ENCODE results near the gene TIMP2.

Gene TIMP2

DNA sequence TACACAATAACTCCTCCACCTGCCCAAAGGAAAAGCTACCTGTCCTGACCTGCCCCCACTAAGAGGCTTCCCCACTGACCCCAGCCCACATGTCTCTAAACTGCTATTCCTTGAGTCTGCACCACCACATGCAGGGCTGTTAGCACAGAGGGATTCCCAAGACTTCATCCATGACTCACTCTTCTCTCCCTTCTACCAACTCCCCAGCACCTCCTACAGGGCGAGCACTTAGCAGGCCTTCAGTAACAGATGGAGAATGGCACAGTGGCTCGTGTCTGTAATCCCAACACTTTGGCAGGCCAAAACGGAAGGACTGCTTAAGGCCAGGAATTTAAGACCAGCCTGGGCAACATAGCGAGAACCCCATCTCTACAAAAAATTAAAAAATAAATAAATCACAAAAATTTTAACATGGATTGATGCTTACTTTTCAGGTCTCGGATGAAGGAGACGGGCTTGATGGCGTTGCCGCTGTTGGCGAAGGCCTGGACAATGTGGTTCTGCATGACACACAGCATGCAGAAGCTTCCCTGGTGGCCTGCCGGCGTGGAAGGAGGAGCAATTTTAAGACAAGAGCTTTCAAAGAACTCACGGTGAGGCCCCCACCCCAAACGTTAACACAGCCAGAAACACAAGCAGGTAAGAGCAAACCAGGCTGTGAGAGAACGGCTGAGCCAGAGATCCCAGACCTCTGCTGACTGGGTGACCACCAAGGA lies 96.6 kb downstream of the TIMP2 start:
- peaks cover 98% of the 10 kb centered on the region for H3K36me3 ChIP-seq (ENCODE audit: control insufficient read depth, insufficient read depth, low read length)
- H3K27me3 ChIP-seq (ENCODE audit: control insufficient read depth, insufficient read depth, low read length), result no peaks in the 10 kb centered on the region
- H3K4me1 ChIP-seq (ENCODE audit: control insufficient read depth, insufficient read depth, low read length), result no peaks in the 10 kb centered on the region
- no peak overlapping the region for H3K27ac ChIP-seq (ENCODE audit: low read depth, low read length)
- H3K9ac ChIP-seq (ENCODE audit: low read length), result no peak overlapping the region
- H3K9me3 ChIP-seq (ENCODE audit: control insufficient read depth, insufficient read depth, low read depth, low read length), result no peaks in the 10 kb centered on the region
- no peak overlapping the region for H3K4me3 ChIP-seq (ENCODE audit: low read depth, low read length)

DNA sequence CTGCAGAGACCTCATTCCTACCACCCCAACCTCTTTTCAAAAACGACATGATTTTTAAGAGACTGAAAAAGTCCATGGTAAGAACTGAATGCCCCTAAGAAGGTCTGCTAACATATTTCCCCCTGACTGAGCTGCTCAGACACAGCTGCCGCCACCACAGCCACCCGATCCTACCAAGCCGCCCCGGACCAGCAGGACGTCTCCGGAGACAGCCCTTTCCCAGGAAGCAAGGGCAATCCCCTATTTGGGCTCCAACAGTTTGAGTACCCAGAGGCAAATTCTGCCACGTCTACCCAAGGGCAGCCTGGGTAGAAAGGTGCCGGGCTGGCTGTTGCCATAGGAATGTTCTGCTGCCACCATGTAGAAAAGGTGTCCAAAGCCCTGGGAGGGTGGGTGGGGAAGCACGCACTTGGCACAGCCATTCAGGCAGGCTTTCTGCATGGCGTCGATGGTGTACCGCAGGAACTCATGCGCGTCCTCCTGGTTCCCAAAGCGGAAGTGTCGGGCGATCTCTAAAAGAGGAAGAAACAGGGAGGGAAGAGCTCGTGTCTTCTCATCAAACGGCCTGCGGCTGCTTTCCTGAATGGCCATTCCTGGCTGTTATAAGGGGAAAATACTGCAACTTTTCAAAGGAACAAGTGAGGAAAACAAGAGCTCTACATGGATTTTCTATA lies 98.2 kb downstream of the TIMP2 start:
- no peak overlapping the region for H3K9ac ChIP-seq (ENCODE audit: low read length)
- H3K27ac ChIP-seq (ENCODE audit: low read depth, low read length), result no peak overlapping the region
- no peaks in the 10 kb centered on the region for H3K9me3 ChIP-seq (ENCODE audit: control insufficient read depth, insufficient read depth, low read depth, low read length)
- H3K36me3 ChIP-seq (ENCODE audit: control insufficient read depth, insufficient read depth, low read length), result peaks cover 98% of the 10 kb centered on the region
- no peaks in the 10 kb centered on the region for H3K27me3 ChIP-seq (ENCODE audit: control insufficient read depth, insufficient read depth, low read length)
- H3K4me1 ChIP-seq (ENCODE audit: control insufficient read depth, insufficient read depth, low read length), result no peaks in the 10 kb centered on the region
- H3K4me3 ChIP-seq (ENCODE audit: low read depth, low read length), result no peak overlapping the region

- Histone ChIP-seq H3K4me3 (ENCODE audit: low read depth, low read length) (no peak overlapping the region), H3K4me1 (ENCODE audit: control insufficient read depth, insufficient read depth, low read length) (no peaks in the 10 kb centered on the region), H3K27ac (ENCODE audit: low read depth, low read length) (no peak overlapping the region), H3K9ac (ENCODE audit: low read length) (no peak overlapping the region), H3K36me3 (ENCODE audit: control insufficient read depth, insufficient read depth, low read length) (peaks cover 98% of the 10 kb centered on the region), H3K27me3 (ENCODE audit: control insufficient read depth, insufficient read depth, low read length) (no peaks in the 10 kb centered on the region), H3K9me3 (ENCODE audit: control insufficient read depth, insufficient read depth, low read depth, low read length) (no peaks in the 10 kb centered on the region)
These were observed 98.8 kb downstream of the TIMP2 start for GRCh38 chr17:78826421-78826820.

DNA sequence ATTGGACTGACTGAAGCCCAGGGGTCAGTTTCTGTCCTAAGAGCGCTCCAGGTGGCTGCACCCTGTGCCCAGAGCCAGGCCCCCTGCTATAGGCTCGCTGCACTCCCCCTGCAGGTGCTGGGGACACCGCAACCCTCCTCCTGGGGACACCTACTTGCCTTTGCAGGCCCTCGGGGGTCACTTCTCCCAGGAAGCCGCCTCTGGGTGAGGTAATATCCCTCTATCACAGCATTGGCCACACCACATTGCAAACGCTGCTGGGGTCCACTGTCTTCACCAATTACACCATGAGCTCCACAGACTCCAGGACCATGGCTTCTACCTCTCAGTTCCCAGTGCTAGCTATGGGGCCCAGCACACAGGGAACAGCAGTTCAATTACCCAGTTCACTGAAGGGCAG lies 99.5 kb downstream of the TIMP2 start:
- no peak overlapping the region for H3K27ac ChIP-seq (ENCODE audit: low read depth, low read length)
- no peak overlapping the region for H3K9ac ChIP-seq (ENCODE audit: low read length)

GRCh38 chr17:78824240-78824639 lies 100.9 kb downstream of the TIMP2 start:
- Histone ChIP-seq H3K4me3 (ENCODE audit: low read depth, low read length) (no peak overlapping the region), H3K27ac (ENCODE audit: low read depth, low read length) (no peak overlapping the region), H3K27me3 (ENCODE audit: control insufficient read depth, insufficient read depth, low read length) (no peaks in the 10 kb centered on the region), H3K36me3 (ENCODE audit: control insufficient read depth, insufficient read depth, low read length) (peaks cover 98% of the 10 kb centered on the region), H3K9me3 (ENCODE audit: control insufficient read depth, insufficient read depth, low read depth, low read length) (no peaks in the 10 kb centered on the region), H3K9ac (ENCODE audit: low read length) (no peak overlapping the region), H3K4me1 (ENCODE audit: control insufficient read depth, insufficient read depth, low read length) (no peaks in the 10 kb centered on the region)

More for the DNA sequence above, 99.5 kb downstream of the TIMP2 start:
- no peak overlapping the region for H3K4me3 ChIP-seq (ENCODE audit: low read depth, low read length)
- H3K36me3 ChIP-seq (ENCODE audit: control insufficient read depth, insufficient read depth, low read length), result peaks cover 97% of the 10 kb centered on the region
- no peaks in the 10 kb centered on the region for H3K4me1 ChIP-seq (ENCODE audit: control insufficient read depth, insufficient read depth, low read length)
- H3K27me3 ChIP-seq (ENCODE audit: control insufficient read depth, insufficient read depth, low read length), result no peaks in the 10 kb centered on the region
- no peaks in the 10 kb centered on the region for H3K9me3 ChIP-seq (ENCODE audit: control insufficient read depth, insufficient read depth, low read depth, low read length)

- H3K9me3 ChIP-seq (ENCODE audit: control insufficient read depth, insufficient read depth, low read depth, low read length), result no peaks in the 10 kb centered on the region
- H3K36me3 ChIP-seq (ENCODE audit: control insufficient read depth, insufficient read depth, low read length), result peaks cover 98% of the 10 kb centered on the region
- no peak overlapping the region for H3K9ac ChIP-seq (ENCODE audit: low read length)
- no peak overlapping the region for H3K27ac ChIP-seq (ENCODE audit: low read depth, low read length)
- H3K27me3 ChIP-seq (ENCODE audit: control insufficient read depth, insufficient read depth, low read length), result no peaks in the 10 kb centered on the region
- no peaks in the 10 kb centered on the region for H3K4me1 ChIP-seq (ENCODE audit: control insufficient read depth, insufficient read depth, low read length)
- no peak overlapping the region for H3K4me3 ChIP-seq (ENCODE audit: low read depth, low read length)
These were observed 101.7 kb downstream of the TIMP2 start for GRCh38 chr17:78823282-78824046.

DNA sequence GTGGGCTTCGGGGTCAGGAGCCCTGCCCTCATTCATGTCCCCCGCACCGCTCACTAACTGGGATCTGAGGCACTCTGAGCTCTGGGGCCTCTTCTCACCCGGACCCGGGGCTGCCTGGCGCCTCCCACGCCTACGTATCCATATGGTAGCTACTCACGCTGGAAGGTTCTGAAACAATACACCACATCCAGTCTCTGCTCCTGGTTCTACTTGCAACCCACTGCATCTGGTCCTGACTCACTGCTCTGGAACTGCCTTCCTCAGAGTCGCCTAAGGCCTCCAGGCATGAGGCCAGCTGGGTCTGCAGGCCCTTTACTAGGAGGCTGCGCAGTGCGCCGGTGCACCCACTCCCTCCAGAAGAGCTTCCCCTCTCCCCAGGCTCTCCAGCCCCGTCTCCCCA lies 102.6 kb downstream of the TIMP2 start:
- Histone ChIP-seq H3K4me3 (ENCODE audit: low read depth, low read length) (no peak overlapping the region), H3K9ac (ENCODE audit: low read length) (no peak overlapping the region), H3K27me3 (ENCODE audit: control insufficient read depth, insufficient read depth, low read length) (no peaks in the 10 kb centered on the region), H3K9me3 (ENCODE audit: control insufficient read depth, insufficient read depth, low read depth, low read length) (no peaks in the 10 kb centered on the region), H3K4me1 (ENCODE audit: control insufficient read depth, insufficient read depth, low read length) (no peaks in the 10 kb centered on the region), H3K27ac (ENCODE audit: low read depth, low read length) (no peak overlapping the region), H3K36me3 (ENCODE audit: control insufficient read depth, insufficient read depth, low read length) (peaks cover 98% of the 10 kb centered on the region)

DNA sequence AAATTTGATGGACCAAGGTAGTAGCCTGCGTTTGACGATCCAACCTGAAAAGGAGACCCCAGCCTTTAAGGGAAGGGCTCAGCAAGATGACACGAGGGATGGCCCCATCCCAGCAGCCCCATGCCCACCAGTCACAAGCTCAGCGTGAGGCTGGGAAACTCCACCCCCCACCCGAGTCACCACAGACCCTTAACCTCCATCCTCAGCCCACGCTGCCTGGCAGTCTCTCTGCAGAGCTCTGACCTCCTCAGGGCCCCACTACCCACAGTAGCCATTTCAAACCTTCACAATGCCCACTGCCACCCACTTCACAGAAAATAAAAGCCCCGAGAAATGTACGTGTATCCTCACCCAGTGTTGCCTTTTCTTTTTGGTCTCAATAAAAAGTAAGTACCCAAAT lies 103.2 kb downstream of the TIMP2 start:
- H3K9me3 ChIP-seq (ENCODE audit: control insufficient read depth, insufficient read depth, low read depth, low read length), result no peaks in the 10 kb centered on the region
- H3K36me3 ChIP-seq (ENCODE audit: control insufficient read depth, insufficient read depth, low read length), result peaks cover 98% of the 10 kb centered on the region
- H3K27ac ChIP-seq (ENCODE audit: low read depth, low read length), result no peak overlapping the region

GRCh38 chr17:78820841-78821240 lies 104.3 kb downstream of the TIMP2 start:
- no peak overlapping the region for H3K27ac ChIP-seq (ENCODE audit: low read depth, low read length)
- H3K36me3 ChIP-seq (ENCODE audit: control insufficient read depth, insufficient read depth, low read length), result peaks cover 96% of the 10 kb centered on the region

More for the DNA sequence above, 103.2 kb downstream of the TIMP2 start:
- H3K9ac ChIP-seq (ENCODE audit: low read length), result no peak overlapping the region
- H3K4me3 ChIP-seq (ENCODE audit: low read depth, low read length), result no peak overlapping the region
- no peaks in the 10 kb centered on the region for H3K27me3 ChIP-seq (ENCODE audit: control insufficient read depth, insufficient read depth, low read length)
- H3K4me1 ChIP-seq (ENCODE audit: control insufficient read depth, insufficient read depth, low read length), result no peaks in the 10 kb centered on the region

GRCh38 chr17:78819806-78820792 lies 105.1 kb downstream of the TIMP2 start:
- H3K36me3 ChIP-seq (ENCODE audit: control insufficient read depth, insufficient read depth, low read length), result peaks cover 96% of the 10 kb centered on the region
- H3K4me1 ChIP-seq (ENCODE audit: control insufficient read depth, insufficient read depth, low read length), result no peaks in the 10 kb centered on the region
- H3K9ac ChIP-seq (ENCODE audit: low read length), result no peak overlapping the region
- no peaks in the 10 kb centered on the region for H3K9me3 ChIP-seq (ENCODE audit: control insufficient read depth, insufficient read depth, low read depth, low read length)
- no peak overlapping the region for H3K27ac ChIP-seq (ENCODE audit: low read depth, low read length)
- no peak overlapping the region for H3K4me3 ChIP-seq (ENCODE audit: low read depth, low read length)
- H3K27me3 ChIP-seq (ENCODE audit: control insufficient read depth, insufficient read depth, low read length), result no peaks in the 10 kb centered on the region

More at GRCh38 chr17:78820841-78821240, 104.3 kb downstream of the TIMP2 start:
- Histone ChIP-seq H3K9ac (ENCODE audit: low read length) (no peak overlapping the region), H3K4me3 (ENCODE audit: low read depth, low read length) (no peak overlapping the region), H3K9me3 (ENCODE audit: control insufficient read depth, insufficient read depth, low read depth, low read length) (no peaks in the 10 kb centered on the region), H3K27me3 (ENCODE audit: control insufficient read depth, insufficient read depth, low read length) (no peaks in the 10 kb centered on the region), H3K4me1 (ENCODE audit: control insufficient read depth, insufficient read depth, low read length) (no peaks in the 10 kb centered on the region)
